RWPE2 (cell line): ENCODE results near the gene NKAIN2.

Experiments used
- ATAC-seq: fragments of 200-7000 bp; cut with Tn5 transposase; 3 replicates; pipeline ENCODE4 v1.9.1; 2021; ENCODE audit warnings: low read depth
- DNase-seq: peaks from one replicate; pipeline ENCODE4 v3.0.0-alpha.2; 2020; ENCODE audit warnings: low spot score
- H3K27ac ChIP-seq: fragments of 450-650 bp; 2 replicates; pipeline ENCODE4 v1.5.1; 2017; ENCODE audit warnings: mild to moderate bottlenecking; ENCODE audit not compliant: poor library complexity, severe bottlenecking
- H3K27me3 ChIP-seq: fragments of 250-450 bp; sonication (Bioruptor Pico); 2 replicates; pipeline ENCODE4 v1.5.1; 2021; ENCODE audit warnings: mild to moderate bottlenecking, moderate library complexity; ENCODE audit not compliant: insufficient read depth, poor library complexity, severe bottlenecking
- H3K36me3 ChIP-seq: fragments of 250-450 bp; sonication (Bioruptor Pico); 2 replicates; pipeline ENCODE4 v1.5.1; 2020; ENCODE audit warnings: low read depth, mild to moderate bottlenecking, moderate library complexity
- H3K4me1 ChIP-seq: fragments of 250-450 bp; sonication (Bioruptor Pico); 2 replicates; pipeline ENCODE4 v1.5.1; 2021; ENCODE audit warnings: mild to moderate bottlenecking, moderate library complexity; ENCODE audit not compliant: insufficient read depth, poor library complexity, severe bottlenecking
- H3K4me3 ChIP-seq: fragments of 250-450 bp; sonication (Bioruptor Pico); 2 replicates; pipeline ENCODE4 v1.5.1; 2021; ENCODE audit warnings: mild to moderate bottlenecking, moderate library complexity; ENCODE audit not compliant: severe bottlenecking
- H3K9me3 ChIP-seq: fragments of 250-450 bp; sonication (Bioruptor Pico); 2 replicates; pipeline ENCODE4 v1.5.1; 2021; ENCODE audit warnings: mild to moderate bottlenecking, moderate library complexity; ENCODE audit not compliant: severe bottlenecking
- TF ChIP-seq, protein P1 (sequence below): fragments of 450-650 bp; IDR thresholded peaks from one replicate; pipeline ENCODE4 v1.5.1; 2017; ENCODE audit warnings: mild to moderate bottlenecking, moderate library complexity; ENCODE audit not compliant: poor library complexity, severe bottlenecking

Gene NKAIN2

DNA sequence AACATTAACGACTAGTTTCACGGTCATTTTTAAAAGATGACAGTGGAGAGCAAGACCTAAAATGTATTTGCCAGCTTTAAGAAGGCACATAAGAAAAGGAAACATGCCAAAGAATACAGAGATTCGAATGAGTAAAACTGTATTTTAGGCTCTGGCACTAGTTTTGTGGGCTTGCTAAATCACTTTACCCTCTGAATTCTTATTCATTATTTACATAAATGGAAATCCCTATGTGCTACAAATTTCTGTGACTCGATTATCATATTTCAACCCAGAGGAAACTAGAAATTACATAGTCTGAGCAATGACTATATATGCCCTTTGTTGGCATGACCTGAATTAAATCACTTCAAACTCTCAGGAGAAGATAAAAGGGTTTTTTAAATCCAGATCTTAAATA is 716.8 kb downstream of the NKAIN2 start:
- no peaks in the 10 kb centered on the region for H3K9me3 ChIP-seq
- ATAC-seq (no peak), DNase-seq (no peak)
- no peaks in the 10 kb centered on the region for H3K4me1 ChIP-seq
- no peaks in the 10 kb centered on the region for H3K36me3 ChIP-seq
- TF ChIP-seq, protein P1, sequence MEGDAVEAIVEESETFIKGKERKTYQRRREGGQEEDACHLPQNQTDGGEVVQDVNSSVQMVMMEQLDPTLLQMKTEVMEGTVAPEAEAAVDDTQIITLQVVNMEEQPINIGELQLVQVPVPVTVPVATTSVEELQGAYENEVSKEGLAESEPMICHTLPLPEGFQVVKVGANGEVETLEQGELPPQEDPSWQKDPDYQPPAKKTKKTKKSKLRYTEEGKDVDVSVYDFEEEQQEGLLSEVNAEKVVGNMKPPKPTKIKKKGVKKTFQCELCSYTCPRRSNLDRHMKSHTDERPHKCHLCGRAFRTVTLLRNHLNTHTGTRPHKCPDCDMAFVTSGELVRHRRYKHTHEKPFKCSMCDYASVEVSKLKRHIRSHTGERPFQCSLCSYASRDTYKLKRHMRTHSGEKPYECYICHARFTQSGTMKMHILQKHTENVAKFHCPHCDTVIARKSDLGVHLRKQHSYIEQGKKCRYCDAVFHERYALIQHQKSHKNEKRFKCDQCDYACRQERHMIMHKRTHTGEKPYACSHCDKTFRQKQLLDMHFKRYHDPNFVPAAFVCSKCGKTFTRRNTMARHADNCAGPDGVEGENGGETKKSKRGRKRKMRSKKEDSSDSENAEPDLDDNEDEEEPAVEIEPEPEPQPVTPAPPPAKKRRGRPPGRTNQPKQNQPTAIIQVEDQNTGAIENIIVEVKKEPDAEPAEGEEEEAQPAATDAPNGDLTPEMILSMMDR, result no peak
- H3K27ac ChIP-seq, result no peak overlapping the region
- no peak overlapping the region for H3K4me3 ChIP-seq
- no peaks in the 10 kb centered on the region for H3K27me3 ChIP-seq

GRCh38 chr6:124522335-124522734 is 718.7 kb downstream of the NKAIN2 start:
- no peak for ATAC-seq
- no peak for DNase-seq
- TF ChIP-seq, protein P1, result no peak

GRCh38 chr6:124524491-124525200 is 721.0 kb downstream of the NKAIN2 start:
- ATAC-seq (no peak), DNase-seq (no peak)
- TF ChIP-seq, protein P1, result no peak

More at GRCh38 chr6:124522335-124522734, 718.7 kb downstream of the NKAIN2 start:
- H3K27ac ChIP-seq, result no peak overlapping the region
- H3K4me3 ChIP-seq, result no peak overlapping the region
- H3K4me1 ChIP-seq, result no peaks in the 10 kb centered on the region
- no peaks in the 10 kb centered on the region for H3K36me3 ChIP-seq
- no peaks in the 10 kb centered on the region for H3K9me3 ChIP-seq
- H3K27me3 ChIP-seq, result no peaks in the 10 kb centered on the region

DNA sequence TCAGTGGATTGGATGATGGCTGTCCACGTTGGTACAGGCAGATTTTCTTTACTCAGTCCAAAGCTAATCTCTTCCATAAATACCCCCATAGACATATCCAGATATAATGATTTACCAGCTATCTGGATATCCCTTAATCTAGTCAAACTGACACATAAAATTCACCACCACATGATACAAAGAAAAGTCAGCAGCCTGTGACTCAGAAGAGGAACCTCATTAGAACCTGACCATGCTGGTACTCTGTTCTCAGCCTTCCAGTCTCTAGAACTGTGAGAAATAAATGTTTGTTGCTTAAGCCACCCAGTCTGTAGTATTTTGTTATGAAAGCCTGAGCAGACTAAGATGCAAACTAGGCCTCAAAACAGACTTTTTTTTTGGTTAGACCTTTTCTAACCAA is 727.3 kb downstream of the NKAIN2 start:
- Histone ChIP-seq H3K27me3 (no peaks in the 10 kb centered on the region), H3K4me1 (peaks cover 6% of the 10 kb centered on the region), H3K9me3 (no peaks in the 10 kb centered on the region), H3K36me3 (no peaks in the 10 kb centered on the region), H3K4me3 (no peak overlapping the region), H3K27ac (no peak overlapping the region)
- DNase-seq (no peak), ATAC-seq (no peak)
- TF ChIP-seq, protein P1, result no peak

More at GRCh38 chr6:124524491-124525200, 721.0 kb downstream of the NKAIN2 start:
- Histone ChIP-seq H3K4me3 (no peak overlapping the region), H3K9me3 (no peaks in the 10 kb centered on the region), H3K36me3 (no peaks in the 10 kb centered on the region), H3K4me1 (no peaks in the 10 kb centered on the region), H3K27ac (no peak overlapping the region), H3K27me3 (no peaks in the 10 kb centered on the region)

- Histone ChIP-seq H3K9me3 (no peaks in the 10 kb centered on the region), H3K36me3 (no peaks in the 10 kb centered on the region), H3K4me3 (no peak overlapping the region), H3K4me1 (peaks cover 9% of the 10 kb centered on the region), H3K27me3 (no peaks in the 10 kb centered on the region), H3K27ac (no peak overlapping the region)
- DNase-seq (no peak), ATAC-seq (no peak; the same call in 1 of the 3 replicates)
- TF ChIP-seq, protein P1, result no peak
Observed at GRCh38 chr6:124535299-124535698, 731.6 kb downstream of the NKAIN2 start.
